NB4 (cell line): ENCODE measurements around the gene HIGD2A.

Experiments
- POLR2A ChIP-seq: IDR thresholded peaks from 2 replicates; pipeline ENCODE4 v1.6.1; 2011; ENCODE audit warnings: mild to moderate bottlenecking; ENCODE audit not compliant: insufficient read length; ENCODE audit errors: extremely low read depth
- TF ChIP-seq, protein P1 (sequence below): IDR thresholded peaks from 2 replicates; pipeline ENCODE4 v1.6.1; 2011; ENCODE audit warnings: low read depth, low read length
- TF ChIP-seq, protein P2 (sequence below): IDR thresholded peaks from one replicate; pipeline ENCODE4 v1.5.1; 2012; ENCODE audit warnings: low read depth, low read length

DNA sequence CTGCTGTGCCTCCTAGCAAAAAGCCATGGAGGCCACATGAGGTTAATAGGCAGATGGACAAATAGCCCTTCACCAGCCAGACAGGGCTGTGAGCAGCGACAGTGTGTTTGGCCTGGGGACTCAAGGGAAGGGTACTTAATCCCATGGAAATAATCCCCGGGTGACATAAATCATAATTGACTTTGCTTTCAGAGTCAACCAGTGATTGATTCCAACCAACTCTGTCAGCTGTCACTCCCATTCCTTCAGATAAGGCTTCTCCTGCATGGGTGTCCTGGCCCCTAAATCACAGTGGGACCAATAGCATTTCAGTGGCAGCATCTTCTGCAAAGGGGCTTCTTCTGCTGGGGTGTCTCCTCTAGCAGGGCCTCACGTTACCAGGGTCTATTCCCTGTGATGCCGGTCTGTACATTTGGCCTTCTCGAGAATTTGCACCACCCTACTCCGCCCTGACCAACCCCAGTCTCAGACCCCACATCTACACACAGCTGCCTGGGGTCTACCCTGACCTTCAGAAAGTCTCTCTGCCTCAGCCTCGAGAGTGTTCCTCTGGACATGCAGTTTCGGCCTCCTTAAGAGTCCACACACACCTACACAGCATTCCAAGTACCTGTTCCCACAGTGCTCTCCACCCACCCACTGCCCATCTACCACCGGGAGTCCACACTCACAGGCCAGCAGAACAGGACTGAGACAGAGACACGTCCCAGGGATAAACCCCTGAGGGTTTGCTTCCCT, 24.1 kb downstream of the HIGD2A start:
- TF ChIP-seq, protein P1, sequence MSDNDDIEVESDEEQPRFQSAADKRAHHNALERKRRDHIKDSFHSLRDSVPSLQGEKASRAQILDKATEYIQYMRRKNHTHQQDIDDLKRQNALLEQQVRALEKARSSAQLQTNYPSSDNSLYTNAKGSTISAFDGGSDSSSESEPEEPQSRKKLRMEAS: no peak
- TF ChIP-seq, protein P2, sequence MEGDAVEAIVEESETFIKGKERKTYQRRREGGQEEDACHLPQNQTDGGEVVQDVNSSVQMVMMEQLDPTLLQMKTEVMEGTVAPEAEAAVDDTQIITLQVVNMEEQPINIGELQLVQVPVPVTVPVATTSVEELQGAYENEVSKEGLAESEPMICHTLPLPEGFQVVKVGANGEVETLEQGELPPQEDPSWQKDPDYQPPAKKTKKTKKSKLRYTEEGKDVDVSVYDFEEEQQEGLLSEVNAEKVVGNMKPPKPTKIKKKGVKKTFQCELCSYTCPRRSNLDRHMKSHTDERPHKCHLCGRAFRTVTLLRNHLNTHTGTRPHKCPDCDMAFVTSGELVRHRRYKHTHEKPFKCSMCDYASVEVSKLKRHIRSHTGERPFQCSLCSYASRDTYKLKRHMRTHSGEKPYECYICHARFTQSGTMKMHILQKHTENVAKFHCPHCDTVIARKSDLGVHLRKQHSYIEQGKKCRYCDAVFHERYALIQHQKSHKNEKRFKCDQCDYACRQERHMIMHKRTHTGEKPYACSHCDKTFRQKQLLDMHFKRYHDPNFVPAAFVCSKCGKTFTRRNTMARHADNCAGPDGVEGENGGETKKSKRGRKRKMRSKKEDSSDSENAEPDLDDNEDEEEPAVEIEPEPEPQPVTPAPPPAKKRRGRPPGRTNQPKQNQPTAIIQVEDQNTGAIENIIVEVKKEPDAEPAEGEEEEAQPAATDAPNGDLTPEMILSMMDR: no peak
- no peak for TF ChIP-seq POLR2A
